Measurements from ENCODE around the gene CD19.
"Not testable (repeated sequence)": the region's sequence is repeated elsewhere in the genome, so short reads cannot be mapped to it uniquely, and the experiment has no call there.

CD19 gene

DNA sequence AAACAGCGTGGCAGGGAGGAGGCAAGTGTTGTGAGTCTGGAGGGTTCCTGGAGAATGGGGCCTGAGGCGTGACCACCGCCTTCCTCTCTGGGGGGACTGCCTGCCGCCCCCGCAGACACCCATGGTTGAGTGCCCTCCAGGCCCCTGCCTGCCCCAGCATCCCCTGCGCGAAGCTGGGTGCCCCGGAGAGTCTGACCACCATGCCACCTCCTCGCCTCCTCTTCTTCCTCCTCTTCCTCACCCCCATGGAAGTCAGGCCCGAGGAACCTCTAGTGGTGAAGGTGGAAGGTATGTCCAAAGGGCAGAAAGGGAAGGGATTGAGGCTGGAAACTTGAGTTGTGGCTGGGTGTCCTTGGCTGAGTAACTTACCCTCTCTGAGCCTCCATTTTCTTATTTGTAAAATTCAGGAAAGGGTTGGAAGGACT is at the start of gene CD19:
Gene CD19, plus strand, starts transcription at position 171 of the 425 bp plus-strand sequence. Its CDS starts 30 bp downstream, at position 201.
- no peak for DNase-seq (ENCODE audit: low read depth in 2 of 2)

DNA sequence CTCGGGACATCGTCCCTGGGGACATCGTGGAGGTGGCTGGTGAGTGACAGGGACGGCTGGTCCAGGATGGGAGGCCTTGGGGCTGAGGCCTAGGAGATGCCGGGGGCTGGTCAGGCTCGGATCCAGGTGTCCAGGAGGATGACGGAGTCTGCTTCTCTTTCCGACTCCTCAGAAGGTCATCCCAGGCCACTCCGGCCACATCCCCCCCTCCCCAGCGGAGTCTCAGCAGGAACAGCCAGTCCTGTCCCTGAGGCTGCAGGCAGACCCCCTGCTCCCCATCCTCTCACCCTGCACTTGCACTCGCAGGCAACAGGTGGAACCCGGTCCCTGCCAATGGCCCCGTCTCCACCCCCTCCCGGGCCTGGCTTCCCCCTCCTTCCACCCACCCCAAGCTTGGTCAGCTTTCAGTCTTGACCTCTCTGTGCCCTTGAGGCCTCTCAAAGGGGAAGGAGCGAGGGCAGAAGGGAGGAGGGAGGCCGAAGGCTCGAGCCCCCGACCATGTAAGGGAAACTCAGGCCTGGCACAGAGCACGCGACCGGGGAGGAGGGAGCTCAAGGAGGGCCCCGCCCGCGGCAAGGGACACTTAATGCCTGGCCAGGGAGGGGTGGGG is 49.1 kb upstream of the CD19 start:
- no peak for DNase-seq (ENCODE audit: low read depth in 2 of 2)

DNA sequence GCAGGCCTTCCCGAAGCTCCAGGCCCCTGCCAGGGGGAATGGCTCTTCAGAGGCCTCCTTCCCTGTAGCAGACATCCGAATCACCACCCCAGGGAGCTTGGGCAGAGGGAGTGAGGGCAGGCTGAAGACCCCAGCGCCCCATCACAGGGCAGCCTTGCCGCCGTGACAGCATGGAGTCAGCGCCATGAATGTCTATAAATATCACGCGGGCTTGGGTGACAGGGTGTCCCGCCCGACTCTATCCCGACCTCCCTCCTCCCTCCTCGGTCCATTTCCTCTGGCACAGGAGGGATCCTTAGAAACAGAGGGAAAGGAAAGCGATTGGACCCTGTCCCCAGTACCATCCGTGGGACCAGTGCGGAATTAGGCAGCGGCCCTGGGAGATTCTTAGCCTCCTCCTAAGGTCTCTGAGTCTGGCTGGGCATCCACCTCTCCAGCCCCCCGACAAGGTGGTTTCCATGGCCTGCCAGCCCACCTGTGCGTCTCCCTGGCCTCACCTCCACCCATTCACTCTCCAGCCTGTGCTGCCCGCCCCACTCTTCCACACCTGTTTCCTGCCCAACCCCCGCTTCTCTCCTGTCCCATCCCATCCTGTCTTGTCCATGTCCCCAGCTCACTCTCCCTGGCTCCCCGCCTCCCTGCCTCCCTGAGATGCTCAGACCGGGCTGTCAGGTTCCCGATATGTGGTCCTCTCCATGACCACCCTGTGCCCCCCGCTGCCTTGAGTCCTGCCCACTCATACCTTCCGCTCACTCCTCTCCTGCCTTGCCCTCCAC is 48.4 kb upstream of the CD19 start:
- DNase-seq (ENCODE audit: low read depth in 2 of 2) = no peak

DNA sequence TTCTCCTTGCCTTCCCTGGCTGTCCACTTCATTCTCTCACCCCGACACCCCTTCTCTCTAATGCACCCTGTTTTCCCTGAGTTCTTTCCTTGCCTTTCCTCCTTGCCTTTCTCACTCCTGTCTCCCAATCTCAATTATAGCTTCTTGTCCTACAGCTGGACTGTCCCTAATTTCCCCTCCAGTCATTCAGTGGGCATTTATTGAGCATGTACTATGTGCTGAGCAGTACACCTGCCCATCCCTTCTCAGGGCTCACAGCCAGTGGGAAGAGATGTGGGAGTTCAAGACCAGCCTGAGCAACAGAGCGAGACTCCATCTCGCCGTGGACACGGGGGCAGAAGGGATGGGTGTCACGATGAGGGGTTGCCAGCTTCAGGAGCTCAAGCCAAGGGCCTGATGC is 47.7 kb upstream of the CD19 start:
- DNase-seq (ENCODE audit: low read depth in 2 of 2) = no peak

DNA sequence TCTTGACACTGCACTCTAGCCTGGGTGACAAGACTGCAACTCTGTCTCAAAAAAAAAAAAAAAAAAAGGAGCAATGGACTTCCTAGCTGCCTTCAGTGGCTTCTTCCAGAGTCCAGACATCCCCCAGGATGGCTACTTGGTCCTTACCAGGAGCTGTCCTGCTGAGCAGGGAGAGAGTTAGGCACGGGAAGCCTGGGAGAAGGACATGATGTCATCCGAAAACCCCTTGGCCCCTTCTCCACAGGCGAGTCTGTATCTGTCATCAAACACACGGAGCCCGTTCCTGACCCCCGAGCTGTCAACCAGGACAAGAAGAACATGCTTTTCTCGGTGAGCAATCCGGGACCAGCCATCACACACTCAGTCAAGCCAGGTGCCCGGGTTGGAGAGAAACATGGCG is 44.8 kb upstream of the CD19 start:
- no peak for DNase-seq (ENCODE audit: low read depth in 2 of 2)

DNA sequence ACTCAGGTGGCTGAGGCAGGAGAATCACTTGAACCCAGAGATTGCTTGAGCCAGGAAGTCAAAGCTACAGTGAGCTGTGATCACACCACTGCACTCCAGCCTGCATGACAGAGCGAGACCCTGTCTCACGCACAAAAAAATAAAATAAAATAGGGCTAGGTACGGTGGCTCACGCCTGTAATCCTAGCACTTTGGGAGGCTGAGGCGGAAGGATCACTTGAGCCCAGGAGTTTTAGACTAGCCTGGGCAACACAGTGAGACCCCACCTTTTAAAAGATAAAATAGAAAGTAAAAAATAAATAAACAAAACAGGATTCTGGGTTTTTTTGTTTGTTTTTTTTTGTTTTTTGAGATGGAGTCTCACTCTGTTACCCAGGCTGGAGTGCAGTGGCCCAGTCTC is 41.4 kb upstream of the CD19 start:
- DNase-seq (ENCODE audit: low read depth in 2 of 2) = not testable (repeated sequence)

DNA sequence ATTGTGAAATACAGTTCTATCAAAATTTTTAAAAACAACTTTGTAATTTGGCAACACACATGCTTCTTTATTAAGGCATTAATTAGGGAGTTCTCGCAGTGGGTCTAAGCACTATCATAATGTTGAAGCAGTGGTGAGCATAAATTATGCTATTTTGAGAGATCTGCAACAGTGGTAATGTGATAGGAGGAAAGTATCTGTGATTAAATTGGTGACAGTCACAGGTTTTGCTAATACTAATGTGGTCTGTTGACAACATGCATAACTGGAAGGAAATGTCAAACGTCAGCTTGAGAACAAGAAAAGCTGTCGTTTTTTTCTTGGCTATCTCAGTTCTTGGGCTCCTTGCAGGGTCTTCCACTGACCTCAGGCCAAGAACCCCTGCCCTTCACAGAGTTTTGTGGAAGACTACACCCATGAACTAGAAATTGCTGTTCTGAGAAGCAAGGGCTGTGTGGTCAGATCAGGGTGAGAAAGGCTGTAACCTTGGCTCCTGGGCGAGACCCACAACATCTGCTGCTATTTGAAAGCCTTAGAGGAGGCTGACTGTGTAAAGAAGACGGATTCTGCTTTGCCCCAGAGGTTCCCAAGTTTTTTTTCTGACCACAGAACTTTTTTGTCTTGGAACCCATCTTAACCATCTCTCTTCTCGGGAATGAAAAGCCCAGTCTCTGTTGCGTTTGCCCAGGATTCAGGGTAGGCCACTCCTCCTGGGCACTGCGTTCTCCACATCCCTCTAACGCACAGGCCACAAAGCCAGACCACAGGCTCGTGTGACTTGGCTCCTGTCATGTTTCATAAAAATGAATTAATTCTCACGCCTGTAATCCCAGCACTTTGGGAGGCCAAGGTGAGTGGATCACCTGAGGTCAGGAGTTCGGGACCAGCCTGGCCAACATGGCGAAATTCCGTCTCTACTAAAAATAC is 39.5 kb upstream of the CD19 start:
- no peak for DNase-seq (ENCODE audit: low read depth in 2 of 2)

DNA sequence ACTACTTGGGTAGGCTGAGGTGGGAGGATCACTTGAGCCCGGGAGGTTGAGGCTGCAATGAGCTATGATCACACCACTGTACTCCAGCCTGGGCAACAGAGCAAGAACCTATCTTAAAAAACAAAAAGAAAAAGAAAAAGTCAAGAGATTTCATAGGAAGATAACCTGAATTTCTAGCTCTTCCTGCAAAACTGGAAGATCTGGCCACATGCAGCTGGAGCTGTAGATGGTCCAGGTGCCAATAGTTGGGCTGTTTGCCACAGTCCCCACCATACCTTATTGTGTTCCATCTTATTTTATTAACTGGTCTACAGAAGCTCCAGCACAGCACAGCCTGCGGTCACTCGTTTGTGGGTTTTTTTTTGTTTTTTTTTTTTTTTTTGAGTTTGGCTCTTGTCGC is 38.5 kb upstream of the CD19 start:
- DNase-seq (ENCODE audit: low read depth in 2 of 2) = no peak

DNA sequence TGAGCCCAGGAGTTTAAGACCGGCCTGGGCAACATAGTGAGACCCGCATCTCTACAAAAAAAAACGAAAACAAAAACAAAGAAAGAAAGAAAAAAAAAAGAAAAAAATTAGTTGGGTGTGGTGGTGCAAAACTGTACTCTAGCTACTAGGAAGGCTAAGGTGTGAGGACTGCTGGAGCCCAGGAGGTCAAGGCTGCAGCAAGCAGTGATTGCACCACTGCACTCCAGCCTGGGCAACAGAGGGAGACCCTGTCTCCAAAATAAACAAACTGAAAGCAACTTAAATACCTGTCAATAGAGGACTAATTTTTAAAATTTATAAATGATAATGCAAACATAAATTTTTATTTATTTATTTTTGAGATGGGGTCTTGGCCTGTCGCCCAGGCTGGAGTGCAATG is 36.2 kb upstream of the CD19 start:
- DNase-seq (ENCODE audit: low read depth in 2 of 2) = no peak

DNA sequence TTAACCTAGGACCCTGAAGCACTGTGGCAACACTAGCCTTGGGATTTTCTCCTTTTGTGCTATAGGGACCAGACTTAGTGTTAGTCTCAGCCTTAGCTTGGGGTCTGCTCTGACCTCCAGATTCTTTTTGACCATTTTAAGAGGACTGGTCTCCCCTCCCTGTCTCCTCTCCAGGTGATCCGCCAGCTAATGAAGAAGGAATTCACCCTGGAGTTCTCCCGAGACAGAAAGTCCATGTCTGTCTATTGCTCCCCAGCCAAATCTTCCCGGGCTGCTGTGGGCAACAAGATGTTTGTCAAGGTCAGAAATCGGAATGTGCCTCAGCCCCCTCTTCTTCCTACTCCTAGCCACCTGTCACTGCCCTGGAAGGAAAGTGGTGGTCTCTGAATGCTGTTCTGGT is 33.9 kb upstream of the CD19 start:
- no peak for DNase-seq (ENCODE audit: low read depth in 2 of 2)

DNA sequence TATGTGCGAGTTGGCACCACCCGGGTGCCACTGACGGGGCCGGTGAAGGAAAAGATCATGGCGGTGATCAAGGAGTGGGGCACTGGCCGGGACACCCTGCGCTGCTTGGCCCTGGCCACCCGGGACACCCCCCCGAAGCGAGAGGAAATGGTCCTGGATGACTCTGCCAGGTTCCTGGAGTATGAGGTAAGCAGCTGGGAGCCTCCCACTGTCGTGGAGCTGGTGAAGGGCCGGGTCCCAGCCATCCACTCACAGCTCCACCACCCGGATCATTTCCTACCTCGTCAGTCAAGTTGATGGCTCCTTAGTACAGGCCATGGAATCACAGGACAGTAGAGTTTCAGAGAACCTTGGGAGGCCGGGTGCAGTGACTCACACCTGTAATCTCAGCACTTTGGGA is 33.5 kb upstream of the CD19 start:
- DNase-seq (ENCODE audit: low read depth in 2 of 2) = no peak

DNA sequence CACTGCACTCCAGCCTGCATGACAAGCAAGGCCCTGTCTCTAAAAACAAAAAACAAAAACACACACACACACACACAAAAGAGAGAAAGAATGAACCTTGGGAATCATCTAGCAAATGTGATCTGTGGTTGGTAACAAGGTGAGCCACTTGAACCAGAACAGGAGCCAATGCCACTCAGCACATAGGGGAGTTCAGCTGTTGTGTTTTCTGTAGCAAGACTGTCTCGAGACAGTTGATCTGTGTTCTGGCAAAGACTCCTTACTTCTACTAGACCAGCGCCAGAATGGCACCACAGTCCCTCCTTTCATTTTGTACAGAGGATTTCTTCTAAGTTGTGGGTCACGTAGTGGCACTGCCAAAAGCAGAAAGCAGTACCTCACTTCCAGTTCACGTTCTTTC is 32.8 kb upstream of the CD19 start:
- no peak for DNase-seq (ENCODE audit: low read depth in 2 of 2)

DNA sequence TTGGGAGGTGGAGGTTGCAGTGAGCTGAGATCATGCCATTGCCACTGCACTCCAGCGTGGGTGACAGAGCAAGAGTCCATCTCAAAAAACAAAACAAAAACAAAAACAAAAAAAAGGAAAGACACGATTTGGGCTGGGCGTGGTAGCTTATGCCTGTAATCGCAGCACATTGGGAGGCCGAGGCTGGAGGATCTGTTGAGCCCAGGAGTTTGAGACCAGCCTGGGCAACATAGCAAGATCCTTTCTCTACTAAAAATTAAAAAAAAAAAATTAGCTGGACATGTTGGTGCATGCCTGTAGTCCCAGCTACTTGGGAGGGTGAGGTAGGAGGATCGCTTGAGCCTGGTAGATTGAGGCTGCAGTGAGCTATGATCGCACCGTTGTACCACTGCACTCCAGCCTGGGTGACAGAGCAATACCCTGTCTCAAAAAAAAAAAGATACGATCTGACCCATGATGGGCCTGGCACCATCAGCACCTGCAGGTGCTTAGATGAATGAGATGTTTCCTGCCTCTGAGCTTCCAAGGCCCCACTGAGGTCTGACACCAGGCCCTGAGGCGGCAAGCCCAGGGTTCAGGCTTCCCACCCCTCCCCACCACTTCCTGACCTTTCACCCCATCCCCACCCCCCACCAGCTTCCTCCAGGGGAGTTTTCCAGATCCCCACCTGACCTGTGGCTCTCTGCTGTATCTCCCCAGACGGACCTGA is 31.7 kb upstream of the CD19 start:
- no peak for DNase-seq (ENCODE audit: low read depth in 2 of 2)

DNA sequence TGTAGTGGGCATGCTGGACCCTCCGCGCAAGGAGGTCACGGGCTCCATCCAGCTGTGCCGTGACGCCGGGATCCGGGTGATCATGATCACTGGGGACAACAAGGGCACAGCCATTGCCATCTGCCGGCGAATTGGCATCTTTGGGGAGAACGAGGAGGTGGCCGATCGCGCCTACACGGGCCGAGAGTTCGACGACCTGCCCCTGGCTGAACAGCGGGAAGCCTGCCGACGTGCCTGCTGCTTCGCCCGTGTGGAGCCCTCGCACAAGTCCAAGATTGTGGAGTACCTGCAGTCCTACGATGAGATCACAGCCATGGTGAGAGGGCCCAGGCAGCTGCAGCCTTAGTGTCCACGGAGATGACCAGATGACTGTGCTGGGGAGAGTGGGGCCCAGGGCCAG is 31.2 kb upstream of the CD19 start:
- no peak for DNase-seq (ENCODE audit: low read depth in 2 of 2)

DNA sequence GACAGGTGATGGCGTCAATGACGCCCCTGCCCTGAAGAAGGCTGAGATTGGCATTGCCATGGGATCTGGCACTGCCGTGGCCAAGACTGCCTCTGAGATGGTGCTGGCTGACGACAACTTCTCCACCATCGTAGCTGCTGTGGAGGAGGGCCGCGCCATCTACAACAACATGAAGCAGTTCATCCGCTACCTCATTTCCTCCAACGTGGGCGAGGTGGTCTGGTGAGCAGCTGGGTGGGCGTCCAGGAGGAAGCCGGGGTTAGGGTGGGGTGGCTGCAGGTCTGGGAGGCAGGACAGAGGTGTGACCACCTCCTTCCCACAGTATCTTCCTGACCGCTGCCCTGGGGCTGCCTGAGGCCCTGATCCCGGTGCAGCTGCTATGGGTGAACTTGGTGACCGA is 29.9 kb upstream of the CD19 start:
- no peak for DNase-seq (ENCODE audit: low read depth in 2 of 2)

DNA sequence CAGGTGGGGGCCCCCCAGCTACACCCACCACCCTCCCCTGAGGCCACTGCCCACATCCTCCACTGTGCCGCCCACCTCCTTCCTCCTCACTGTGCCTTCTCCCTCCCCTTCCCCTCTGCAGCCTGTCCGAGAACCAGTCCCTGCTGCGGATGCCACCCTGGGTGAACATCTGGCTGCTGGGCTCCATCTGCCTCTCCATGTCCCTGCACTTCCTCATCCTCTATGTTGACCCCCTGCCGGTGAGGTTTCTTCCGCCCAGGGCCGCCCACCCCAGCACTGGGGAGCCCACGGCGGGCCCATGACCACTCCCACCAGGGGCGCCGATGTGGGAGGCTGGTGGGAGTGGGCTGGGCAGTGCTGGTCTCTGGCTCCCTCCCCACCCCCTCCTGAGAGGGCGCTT is 28.9 kb upstream of the CD19 start:
- no peak for DNase-seq (ENCODE audit: low read depth in 2 of 2)

DNA sequence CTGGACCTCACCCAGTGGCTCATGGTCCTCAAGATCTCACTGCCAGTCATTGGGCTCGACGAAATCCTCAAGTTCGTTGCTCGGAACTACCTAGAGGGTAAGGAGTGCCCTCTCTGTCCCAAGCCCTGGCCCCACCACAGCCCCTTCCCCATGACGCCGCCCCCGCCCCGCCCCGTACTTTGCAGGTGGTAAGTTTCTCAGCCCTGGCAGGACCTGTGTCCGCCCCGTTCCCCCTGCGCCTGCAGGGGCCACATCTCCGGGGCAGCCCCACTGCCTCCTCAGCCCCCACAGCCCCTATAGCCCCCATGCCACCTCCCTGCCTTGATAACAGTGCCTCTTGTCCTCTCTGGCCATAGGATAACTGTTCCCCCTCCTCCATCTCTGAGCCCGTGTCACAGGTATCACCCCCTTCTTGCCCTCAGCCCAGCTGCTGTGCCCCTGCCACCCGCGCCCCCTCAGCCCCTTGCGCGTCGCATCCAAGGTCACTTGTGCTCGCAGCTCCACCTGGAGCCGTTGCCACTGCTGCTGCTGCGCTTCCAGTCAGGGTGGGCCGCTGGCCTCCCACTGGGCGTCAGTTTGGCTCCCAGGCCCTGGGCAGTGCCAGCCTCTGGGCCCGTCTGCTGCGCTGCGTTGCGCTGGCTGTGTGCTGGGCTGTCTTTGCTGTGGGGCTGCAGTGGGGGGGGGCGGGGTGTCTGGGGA is 28.3 kb upstream of the CD19 start:
- no peak for DNase-seq (ENCODE audit: low read depth in 2 of 2)

DNA sequence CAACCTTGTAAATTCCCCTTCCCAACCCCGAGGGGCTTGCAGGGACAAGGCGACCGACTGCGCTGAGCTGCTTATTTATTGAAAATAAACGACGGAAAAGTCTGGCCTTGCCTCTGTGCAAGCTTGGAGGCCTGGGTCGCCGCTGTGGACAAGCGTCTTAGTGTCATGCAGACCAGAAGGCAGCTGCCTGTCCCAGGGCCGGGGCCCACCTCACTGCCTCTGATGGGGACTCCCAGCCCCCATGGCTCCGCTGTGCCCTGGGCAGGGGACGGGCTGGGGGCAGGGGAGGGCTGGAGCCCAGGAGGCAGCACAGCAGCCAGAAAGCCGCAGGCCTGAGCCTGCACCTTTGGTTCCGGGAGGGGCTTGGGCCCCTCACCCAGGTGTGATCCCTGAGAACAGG is 27.4 kb upstream of the CD19 start:
- DNase-seq (ENCODE audit: low read depth in 2 of 2) = no peak

DNA sequence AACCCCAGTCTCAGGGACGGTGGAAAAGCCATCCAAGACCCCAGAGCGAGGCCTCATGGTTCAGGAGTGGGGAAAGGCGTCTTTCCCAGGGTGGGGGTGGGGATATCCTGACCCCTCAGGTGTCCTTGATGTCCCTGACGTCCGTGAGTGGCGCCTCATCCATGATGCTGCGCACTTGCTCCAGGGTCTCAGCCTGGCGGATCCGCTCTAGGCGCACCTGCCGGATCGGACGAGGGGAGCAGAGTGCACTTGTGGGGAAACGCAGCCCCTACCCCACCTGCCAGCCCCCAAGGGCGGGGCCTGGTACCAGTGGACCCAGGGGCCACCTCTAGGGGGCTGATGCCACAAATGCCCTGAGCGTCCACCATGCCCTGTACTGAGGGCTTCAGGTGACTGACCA is 26.9 kb upstream of the CD19 start:
- no peak for DNase-seq (ENCODE audit: low read depth in 2 of 2)

DNA sequence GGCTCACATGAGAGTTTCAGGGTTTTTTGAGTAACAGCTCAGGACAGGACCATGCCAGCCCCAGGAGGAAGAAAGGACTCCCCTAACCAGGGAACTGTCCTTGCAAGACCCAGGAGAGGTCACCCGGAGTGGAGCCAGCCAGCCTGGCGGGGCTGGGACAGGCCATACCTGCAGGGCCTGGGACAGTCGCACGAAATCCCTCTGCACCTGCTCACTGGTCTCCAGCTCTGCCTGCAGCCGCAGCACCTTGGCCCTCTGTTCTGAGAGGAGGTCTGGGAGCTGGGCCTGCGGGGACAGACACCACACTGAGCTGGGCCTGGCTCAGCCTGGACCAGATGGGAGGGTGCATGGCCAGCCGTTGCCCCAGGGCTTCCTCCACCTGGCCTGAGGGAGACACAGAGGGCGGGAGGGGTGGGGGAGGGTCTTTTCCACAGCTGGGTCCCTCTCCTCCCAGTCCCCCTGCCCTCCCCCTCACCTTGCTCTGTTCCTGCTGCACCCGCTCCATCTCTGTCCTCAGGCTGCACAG is 26.5 kb upstream of the CD19 start:
- DNase-seq (ENCODE audit: low read depth in 2 of 2) = no peak

DNA sequence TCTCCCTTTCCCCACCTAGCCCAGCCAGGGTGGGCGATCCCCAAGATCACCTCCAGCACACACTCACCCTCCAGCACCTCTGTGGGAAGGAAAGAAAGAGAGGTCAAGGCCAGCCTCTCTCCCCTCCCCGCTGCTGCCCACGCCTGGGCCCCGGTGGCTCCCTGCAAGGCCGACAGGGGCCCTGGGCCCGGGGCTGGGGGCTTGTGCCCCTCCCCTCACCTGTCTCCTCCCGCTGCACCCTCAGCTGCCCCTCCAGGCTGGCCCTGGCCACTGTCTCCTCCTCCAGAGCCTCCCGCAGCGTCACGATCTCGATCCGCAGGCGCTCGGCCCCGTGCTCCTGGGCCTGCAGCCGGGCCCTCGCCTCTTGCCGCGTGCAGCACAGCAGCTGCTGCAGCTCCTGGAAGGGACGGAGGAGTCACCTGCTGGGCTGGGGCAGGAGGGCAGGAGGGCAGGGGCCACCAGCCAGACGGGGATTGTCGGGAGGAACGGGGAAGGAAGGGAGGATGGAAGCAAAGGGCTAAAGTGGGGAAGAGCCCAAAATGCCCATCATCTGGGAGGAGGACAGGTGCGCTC is 25.9 kb upstream of the CD19 start:
- DNase-seq (ENCODE audit: low read depth in 2 of 2) = no peak

Data from stimulated activated CD8-positive, alpha-beta memory T cell treated with anti-CD3 and anti-CD28 coated beads, Interleukin-2, amount 100 ng/mL, for 1 hour (primary cell).